K562 (cell line): Measurements from ENCODE around the gene INHBC. TPM values are rescaled to one million over a fixed set of nuclear protein-coding genes. Genes with fewer than 3 reads are reported as not detected.

Source experiments
- BMI1 ChIP-seq: fragments of 150-350 bp; IDR thresholded peaks from 2 replicates; pipeline ENCODE4 v1.6.1; 2014; ENCODE audit warnings: low read length
- NR1H2 ChIP-seq: sonication (generic); formaldehyde crosslinking; IDR thresholded peaks from 2 replicates; pipeline ENCODE4 v1.4.0; 2020; ENCODE audit warnings: mild to moderate bottlenecking, missing genetic modification reagents
- ZFX ChIP-seq: sonication (generic); formaldehyde crosslinking; IDR thresholded peaks from 2 replicates; pipeline ENCODE4 v1.8.0; 2022; ENCODE audit warnings: mild to moderate bottlenecking, missing genetic modification reagents, moderate library complexity
- polyA plus RNA-seq, 8 experiments: library from polyadenylated mRNA; depleted of rRNA in 4 of 8; stranded (reverse) in 5 of 8; unstranded in 3 of 8; fragments of >200 nt; fragmentation: Nextera tagmentation in 2 of 8; fragmentation: Illumina TruSeq in 1 of 8; extraction: Ambion mirVana in 2 of 8; extraction: Trizol in 1 of 8; gene quantifications; 2 replicates each; pipeline versions ENCODE4 v1.2.1 to v1.2.3, GENCODE V29; 2011 to 2014; ENCODE audit warnings: inconsistent platforms in 1 of 8, missing spikeins in 1 of 8
- total RNA-seq, 7 experiments: library from RNA; depleted of rRNA in 6 of 7; stranded (reverse); fragments of >200 nt in 6 of 7; fragmentation: Illumina TruSeq in 2 of 7; extraction: Trizol in 2 of 7; gene quantifications; 2 replicates each; pipeline versions ENCODE4 v1.2.1 to v1.2.3, GENCODE V29; 2011 to 2021; ENCODE audit warnings: low replicate concordance in 1 of 7
- TF ChIP-seq, protein P1 (sequence below): fragments of 150-350 bp; IDR thresholded peaks from 2 replicates; pipeline ENCODE4 v1.6.1; 2014; ENCODE audit warnings: low read depth, mild to moderate bottlenecking, low read length, borderline replicate concordance
- TF ChIP-seq, protein P2 (sequence below): sonication (generic); formaldehyde crosslinking; IDR thresholded peaks from 2 replicates; pipeline ENCODE4 v1.8.0; 2023; ENCODE audit warnings: mild to moderate bottlenecking, missing genetic modification reagents
- TF ChIP-seq, protein P3 (sequence below): sonication (generic); formaldehyde crosslinking; IDR thresholded peaks from 2 replicates; pipeline ENCODE4 v1.8.1; 2023; ENCODE audit warnings: missing genetic modification reagents, mild to moderate bottlenecking, borderline replicate concordance
- TF ChIP-seq, protein P4 (sequence below), 2 experiments: fragments of 200-800 bp in 1 of 2; sonication (Bioruptor generic) in 1 of 2; sonication (generic) in 1 of 2; formaldehyde crosslinking in 1 of 2; IDR thresholded peaks in 1 of 2; conservative IDR thresholded peaks in 1 of 2; 2 replicates each; pipeline versions ENCODE4 v1.5.0 to v1.6.1; 2016 to 2020; ENCODE audit warnings: missing compliant biosample characterization in 1 of 2, missing genetic modification characterization in 1 of 2, missing genetic modification reagents in 1 of 2

The INHBC gene
- total and polyA plus RNA-seq, 9 of the 15 experiments (the other 6 are each of a cell fraction or from before 2014, with no cell fraction given): 0.07 to 0.24 (median 0.15) TPM; not detected in 4

DNA sequence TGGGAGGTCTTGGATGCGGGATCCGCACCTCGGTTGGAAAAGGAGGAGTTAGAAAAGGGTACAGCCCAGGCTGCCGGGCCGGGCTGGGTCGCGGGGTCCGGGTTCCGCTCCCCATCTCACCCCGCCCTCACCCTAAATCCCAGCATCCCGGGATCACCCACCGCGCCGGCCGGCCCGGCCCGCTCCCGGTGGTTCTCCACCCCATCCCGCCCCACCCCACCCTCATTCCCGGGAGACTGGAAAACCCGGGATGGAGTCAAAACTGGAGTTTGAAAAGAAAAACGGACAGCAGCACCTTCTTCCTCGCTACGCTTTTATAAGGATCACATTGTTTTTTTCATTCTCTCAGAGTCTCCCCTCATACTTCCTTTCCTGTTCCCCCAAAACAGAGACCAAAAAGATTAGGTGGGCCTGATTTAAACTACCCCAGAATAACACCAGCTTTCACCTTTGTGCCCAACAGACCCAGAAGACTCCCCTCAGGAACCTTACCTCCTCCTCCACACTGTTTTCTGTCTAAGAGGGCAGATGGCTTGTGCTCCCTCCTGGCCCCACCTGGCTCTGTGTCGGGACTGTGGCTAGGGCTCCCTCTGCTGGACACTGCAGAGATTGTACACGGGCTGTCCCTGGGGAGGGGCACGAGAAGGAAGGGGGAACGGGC is 27.8 kb downstream of the INHBC start (continued):
- TF ChIP-seq, protein P1, sequence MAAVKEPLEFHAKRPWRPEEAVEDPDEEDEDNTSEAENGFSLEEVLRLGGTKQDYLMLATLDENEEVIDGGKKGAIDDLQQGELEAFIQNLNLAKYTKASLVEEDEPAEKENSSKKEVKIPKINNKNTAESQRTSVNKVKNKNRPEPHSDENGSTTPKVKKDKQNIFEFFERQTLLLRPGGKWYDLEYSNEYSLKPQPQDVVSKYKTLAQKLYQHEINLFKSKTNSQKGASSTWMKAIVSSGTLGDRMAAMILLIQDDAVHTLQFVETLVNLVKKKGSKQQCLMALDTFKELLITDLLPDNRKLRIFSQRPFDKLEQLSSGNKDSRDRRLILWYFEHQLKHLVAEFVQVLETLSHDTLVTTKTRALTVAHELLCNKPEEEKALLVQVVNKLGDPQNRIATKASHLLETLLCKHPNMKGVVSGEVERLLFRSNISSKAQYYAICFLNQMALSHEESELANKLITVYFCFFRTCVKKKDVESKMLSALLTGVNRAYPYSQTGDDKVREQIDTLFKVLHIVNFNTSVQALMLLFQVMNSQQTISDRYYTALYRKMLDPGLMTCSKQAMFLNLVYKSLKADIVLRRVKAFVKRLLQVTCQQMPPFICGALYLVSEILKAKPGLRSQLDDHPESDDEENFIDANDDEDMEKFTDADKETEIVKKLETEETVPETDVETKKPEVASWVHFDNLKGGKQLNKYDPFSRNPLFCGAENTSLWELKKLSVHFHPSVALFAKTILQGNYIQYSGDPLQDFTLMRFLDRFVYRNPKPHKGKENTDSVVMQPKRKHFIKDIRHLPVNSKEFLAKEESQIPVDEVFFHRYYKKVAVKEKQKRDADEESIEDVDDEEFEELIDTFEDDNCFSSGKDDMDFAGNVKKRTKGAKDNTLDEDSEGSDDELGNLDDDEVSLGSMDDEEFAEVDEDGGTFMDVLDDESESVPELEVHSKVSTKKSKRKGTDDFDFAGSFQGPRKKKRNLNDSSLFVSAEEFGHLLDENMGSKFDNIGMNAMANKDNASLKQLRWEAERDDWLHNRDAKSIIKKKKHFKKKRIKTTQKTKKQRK: no peak
- TF ChIP-seq ZFX (CRISPR knock-in tag) (no peak), NR1H2 (no peak), BMI1 (no peak)
- TF ChIP-seq, protein P2, sequence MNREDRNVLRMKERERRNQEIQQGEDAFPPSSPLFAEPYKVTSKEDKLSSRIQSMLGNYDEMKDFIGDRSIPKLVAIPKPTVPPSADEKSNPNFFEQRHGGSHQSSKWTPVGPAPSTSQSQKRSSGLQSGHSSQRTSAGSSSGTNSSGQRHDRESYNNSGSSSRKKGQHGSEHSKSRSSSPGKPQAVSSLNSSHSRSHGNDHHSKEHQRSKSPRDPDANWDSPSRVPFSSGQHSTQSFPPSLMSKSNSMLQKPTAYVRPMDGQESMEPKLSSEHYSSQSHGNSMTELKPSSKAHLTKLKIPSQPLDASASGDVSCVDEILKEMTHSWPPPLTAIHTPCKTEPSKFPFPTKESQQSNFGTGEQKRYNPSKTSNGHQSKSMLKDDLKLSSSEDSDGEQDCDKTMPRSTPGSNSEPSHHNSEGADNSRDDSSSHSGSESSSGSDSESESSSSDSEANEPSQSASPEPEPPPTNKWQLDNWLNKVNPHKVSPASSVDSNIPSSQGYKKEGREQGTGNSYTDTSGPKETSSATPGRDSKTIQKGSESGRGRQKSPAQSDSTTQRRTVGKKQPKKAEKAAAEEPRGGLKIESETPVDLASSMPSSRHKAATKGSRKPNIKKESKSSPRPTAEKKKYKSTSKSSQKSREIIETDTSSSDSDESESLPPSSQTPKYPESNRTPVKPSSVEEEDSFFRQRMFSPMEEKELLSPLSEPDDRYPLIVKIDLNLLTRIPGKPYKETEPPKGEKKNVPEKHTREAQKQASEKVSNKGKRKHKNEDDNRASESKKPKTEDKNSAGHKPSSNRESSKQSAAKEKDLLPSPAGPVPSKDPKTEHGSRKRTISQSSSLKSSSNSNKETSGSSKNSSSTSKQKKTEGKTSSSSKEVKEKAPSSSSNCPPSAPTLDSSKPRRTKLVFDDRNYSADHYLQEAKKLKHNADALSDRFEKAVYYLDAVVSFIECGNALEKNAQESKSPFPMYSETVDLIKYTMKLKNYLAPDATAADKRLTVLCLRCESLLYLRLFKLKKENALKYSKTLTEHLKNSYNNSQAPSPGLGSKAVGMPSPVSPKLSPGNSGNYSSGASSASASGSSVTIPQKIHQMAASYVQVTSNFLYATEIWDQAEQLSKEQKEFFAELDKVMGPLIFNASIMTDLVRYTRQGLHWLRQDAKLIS: 0 out of 2 replicates have a peak, but pooled peaks have one; percentile 40
- TF ChIP-seq, protein P3, sequence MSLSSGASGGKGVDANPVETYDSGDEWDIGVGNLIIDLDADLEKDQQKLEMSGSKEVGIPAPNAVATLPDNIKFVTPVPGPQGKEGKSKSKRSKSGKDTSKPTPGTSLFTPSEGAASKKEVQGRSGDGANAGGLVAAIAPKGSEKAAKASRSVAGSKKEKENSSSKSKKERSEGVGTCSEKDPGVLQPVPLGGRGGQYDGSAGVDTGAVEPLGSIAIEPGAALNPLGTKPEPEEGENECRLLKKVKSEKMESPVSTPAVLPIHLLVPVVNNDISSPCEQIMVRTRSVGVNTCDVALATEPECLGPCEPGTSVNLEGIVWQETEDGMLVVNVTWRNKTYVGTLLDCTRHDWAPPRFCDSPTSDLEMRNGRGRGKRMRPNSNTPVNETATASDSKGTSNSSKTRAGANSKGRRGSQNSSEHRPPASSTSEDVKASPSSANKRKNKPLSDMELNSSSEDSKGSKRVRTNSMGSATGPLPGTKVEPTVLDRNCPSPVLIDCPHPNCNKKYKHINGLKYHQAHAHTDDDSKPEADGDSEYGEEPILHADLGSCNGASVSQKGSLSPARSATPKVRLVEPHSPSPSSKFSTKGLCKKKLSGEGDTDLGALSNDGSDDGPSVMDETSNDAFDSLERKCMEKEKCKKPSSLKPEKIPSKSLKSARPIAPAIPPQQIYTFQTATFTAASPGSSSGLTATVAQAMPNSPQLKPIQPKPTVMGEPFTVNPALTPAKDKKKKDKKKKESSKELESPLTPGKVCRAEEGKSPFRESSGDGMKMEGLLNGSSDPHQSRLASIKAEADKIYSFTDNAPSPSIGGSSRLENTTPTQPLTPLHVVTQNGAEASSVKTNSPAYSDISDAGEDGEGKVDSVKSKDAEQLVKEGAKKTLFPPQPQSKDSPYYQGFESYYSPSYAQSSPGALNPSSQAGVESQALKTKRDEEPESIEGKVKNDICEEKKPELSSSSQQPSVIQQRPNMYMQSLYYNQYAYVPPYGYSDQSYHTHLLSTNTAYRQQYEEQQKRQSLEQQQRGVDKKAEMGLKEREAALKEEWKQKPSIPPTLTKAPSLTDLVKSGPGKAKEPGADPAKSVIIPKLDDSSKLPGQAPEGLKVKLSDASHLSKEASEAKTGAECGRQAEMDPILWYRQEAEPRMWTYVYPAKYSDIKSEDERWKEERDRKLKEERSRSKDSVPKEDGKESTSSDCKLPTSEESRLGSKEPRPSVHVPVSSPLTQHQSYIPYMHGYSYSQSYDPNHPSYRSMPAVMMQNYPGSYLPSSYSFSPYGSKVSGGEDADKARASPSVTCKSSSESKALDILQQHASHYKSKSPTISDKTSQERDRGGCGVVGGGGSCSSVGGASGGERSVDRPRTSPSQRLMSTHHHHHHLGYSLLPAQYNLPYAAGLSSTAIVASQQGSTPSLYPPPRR (CRISPR knock-in tag): no peak; the same call in 1 of the 2 replicates
- TF ChIP-seq, protein P4, sequence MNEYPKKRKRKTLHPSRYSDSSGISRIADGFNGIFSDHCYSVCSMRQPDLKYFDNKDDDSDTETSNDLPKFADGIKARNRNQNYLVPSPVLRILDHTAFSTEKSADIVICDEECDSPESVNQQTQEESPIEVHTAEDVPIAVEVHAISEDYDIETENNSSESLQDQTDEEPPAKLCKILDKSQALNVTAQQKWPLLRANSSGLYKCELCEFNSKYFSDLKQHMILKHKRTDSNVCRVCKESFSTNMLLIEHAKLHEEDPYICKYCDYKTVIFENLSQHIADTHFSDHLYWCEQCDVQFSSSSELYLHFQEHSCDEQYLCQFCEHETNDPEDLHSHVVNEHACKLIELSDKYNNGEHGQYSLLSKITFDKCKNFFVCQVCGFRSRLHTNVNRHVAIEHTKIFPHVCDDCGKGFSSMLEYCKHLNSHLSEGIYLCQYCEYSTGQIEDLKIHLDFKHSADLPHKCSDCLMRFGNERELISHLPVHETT (CRISPR knock-in tag; conservative IDR thresholded peaks at IDR 0.05 in 1 of 2, IDR thresholded peaks at IDR 0.05 in 1 of 2): no peak
